Measurements from ENCODE around the gene ATAD3C. TPM values are rescaled to one million over a fixed set of nuclear protein-coding genes. Genes with fewer than 3 reads are reported as not detected.
"Not testable (repeated sequence)": the region's sequence is repeated elsewhere in the genome, so short reads cannot be mapped to it uniquely, and the experiment has no call there.

The ATAD3C gene
- total RNA-seq, 2 donors from 2014 or later = 0.55 TPM

GRCh38 chr1:1505366-1505798, 55.9 kb downstream of the ATAD3C start:
- not testable (repeated sequence) for H3K36me3 Mint-ChIP-seq (ENCODE audit: low read depth); H3K4me1 Mint-ChIP-seq; H3K9ac ChIP-seq (ENCODE audit: extremely low read depth, low read length, poor library complexity, severe bottlenecking); H3K27me3 Mint-ChIP-seq (ENCODE audit: insufficient read depth); H3K9me3 Mint-ChIP-seq; H3K4me3 ChIP-seq (ENCODE audit: low read length); H3K27me3 ChIP-seq (ENCODE audit: control insufficient read depth, insufficient read depth, low read length, poor library complexity, severe bottlenecking); DNase-seq; H3K27ac ChIP-seq (ENCODE audit: low read depth, low read length); H3K36me3 ChIP-seq (ENCODE audit: control insufficient read depth, insufficient read depth, low read length); H3K9me3 ChIP-seq (ENCODE audit: control insufficient read depth, low read length); H3K4me1 ChIP-seq (ENCODE audit: control insufficient read depth, insufficient read depth, low read length)
- Mint-ChIP-seq H3K27ac (peak overlapping the region; percentile 96), H3K4me3 (peak overlapping the region; percentile 50)
- TF ChIP-seq, protein P1, sequence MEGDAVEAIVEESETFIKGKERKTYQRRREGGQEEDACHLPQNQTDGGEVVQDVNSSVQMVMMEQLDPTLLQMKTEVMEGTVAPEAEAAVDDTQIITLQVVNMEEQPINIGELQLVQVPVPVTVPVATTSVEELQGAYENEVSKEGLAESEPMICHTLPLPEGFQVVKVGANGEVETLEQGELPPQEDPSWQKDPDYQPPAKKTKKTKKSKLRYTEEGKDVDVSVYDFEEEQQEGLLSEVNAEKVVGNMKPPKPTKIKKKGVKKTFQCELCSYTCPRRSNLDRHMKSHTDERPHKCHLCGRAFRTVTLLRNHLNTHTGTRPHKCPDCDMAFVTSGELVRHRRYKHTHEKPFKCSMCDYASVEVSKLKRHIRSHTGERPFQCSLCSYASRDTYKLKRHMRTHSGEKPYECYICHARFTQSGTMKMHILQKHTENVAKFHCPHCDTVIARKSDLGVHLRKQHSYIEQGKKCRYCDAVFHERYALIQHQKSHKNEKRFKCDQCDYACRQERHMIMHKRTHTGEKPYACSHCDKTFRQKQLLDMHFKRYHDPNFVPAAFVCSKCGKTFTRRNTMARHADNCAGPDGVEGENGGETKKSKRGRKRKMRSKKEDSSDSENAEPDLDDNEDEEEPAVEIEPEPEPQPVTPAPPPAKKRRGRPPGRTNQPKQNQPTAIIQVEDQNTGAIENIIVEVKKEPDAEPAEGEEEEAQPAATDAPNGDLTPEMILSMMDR (conservative IDR thresholded peaks at IDR 0.05) = peak; percentile 58
- 31% methylated on average over 9 of the region's 22 CpGs; no CpG with 5 or more reads in 1 of the 2 experiments for WGBS, 2 experiments (ENCODE audit: insufficient coverage in 1 of 2, insufficient read length in 1 of 2)

DNA sequence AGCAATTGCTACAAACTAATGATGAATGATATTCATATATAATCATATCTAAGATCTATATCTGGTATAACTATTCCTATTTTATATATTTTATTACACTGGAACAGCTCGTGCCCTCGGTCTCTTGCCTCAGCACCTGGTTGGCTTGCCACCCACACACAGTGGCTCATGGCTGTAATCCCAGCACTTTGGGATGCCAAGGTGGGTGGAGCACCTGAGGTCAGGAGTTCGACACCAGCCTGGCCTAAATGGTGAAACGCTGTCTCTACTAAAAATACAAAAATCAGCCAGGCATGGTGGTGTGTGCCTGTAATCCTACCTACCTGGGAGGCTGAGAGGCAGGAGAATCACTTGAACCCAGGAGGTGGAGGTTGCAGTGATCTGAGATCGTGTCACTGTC, 56.3 kb downstream of the ATAD3C start:
- H3K27ac Mint-ChIP-seq; H3K4me3 ChIP-seq (ENCODE audit: low read length); H3K36me3 Mint-ChIP-seq (ENCODE audit: low read depth); H3K9me3 ChIP-seq (ENCODE audit: control insufficient read depth, low read length); H3K27ac ChIP-seq (ENCODE audit: low read depth, low read length); H3K4me3 Mint-ChIP-seq; H3K9ac ChIP-seq (ENCODE audit: extremely low read depth, low read length, poor library complexity, severe bottlenecking); H3K9me3 Mint-ChIP-seq; H3K36me3 ChIP-seq (ENCODE audit: control insufficient read depth, insufficient read depth, low read length); H3K27me3 Mint-ChIP-seq (ENCODE audit: insufficient read depth); H3K27me3 ChIP-seq (ENCODE audit: control insufficient read depth, insufficient read depth, low read length, poor library complexity, severe bottlenecking); H3K4me1 Mint-ChIP-seq; H3K4me1 ChIP-seq (ENCODE audit: control insufficient read depth, insufficient read depth, low read length); DNase-seq: not testable (repeated sequence)
- WGBS, 2 experiments (ENCODE audit: insufficient coverage in 1 of 2, insufficient read length in 1 of 2) = 97% methylated on average over 5 of the region's 5 CpGs

DNA sequence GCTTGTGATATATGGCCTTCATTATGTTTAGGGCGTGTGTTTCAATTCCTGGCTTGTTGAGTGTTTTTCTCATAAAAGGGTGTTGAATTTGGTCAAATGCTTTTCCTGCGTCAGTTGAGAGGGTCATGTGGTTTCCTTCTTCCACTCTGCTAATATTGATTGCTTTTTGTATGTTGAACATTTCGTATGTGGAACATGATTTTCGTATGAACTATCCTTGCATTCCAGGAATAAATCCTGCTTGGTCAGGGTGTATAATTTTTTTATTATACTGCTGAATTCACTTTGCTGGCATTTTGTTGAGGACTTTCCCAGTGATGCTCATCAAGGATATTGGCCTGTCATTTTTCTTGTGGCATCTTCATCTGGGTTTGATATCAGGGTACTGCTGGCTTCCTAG, 57.8 kb downstream of the ATAD3C start:
- Histone ChIP-seq H3K36me3 (ENCODE audit: control insufficient read depth, insufficient read depth, low read length) (no peaks in the 10 kb centered on the region), H3K9ac (ENCODE audit: extremely low read depth, low read length, poor library complexity, severe bottlenecking) (no peak overlapping the region), H3K27me3 (ENCODE audit: control insufficient read depth, insufficient read depth, low read length, poor library complexity, severe bottlenecking) (no peaks in the 10 kb centered on the region), H3K9me3 (ENCODE audit: control insufficient read depth, low read length) (no peaks in the 10 kb centered on the region), H3K27ac (ENCODE audit: low read depth, low read length) (no peak overlapping the region), H3K4me1 (ENCODE audit: control insufficient read depth, insufficient read depth, low read length) (no peaks in the 10 kb centered on the region), H3K4me3 (ENCODE audit: low read length) (no peak overlapping the region)
- TF ChIP-seq, protein P1 (conservative IDR thresholded peaks at IDR 0.05) = no peak
- WGBS, 2 experiments (ENCODE audit: insufficient coverage in 1 of 2, insufficient read length in 1 of 2) = 84 to 100% methylated on average over 3 to 4 of the region's 4 CpGs
- Mint-ChIP-seq H3K36me3 (ENCODE audit: low read depth) (no peaks in the 10 kb centered on the region), H3K27me3 (ENCODE audit: insufficient read depth) (no peaks in the 10 kb centered on the region), H3K9me3 (no peaks in the 10 kb centered on the region), H3K4me3 (no peak overlapping the region), H3K27ac (no peak overlapping the region), H3K4me1 (peaks cover 8% of the 10 kb centered on the region)
- DNase-seq = no peak

- not testable (repeated sequence) for H3K4me3 ChIP-seq (ENCODE audit: low read length); H3K4me1 ChIP-seq (ENCODE audit: control insufficient read depth, insufficient read depth, low read length); H3K27me3 ChIP-seq (ENCODE audit: control insufficient read depth, insufficient read depth, low read length, poor library complexity, severe bottlenecking); DNase-seq; H3K9me3 ChIP-seq (ENCODE audit: control insufficient read depth, low read length); H3K27ac Mint-ChIP-seq; H3K27me3 Mint-ChIP-seq (ENCODE audit: insufficient read depth); H3K36me3 Mint-ChIP-seq (ENCODE audit: low read depth); H3K9me3 Mint-ChIP-seq; H3K36me3 ChIP-seq (ENCODE audit: control insufficient read depth, insufficient read depth, low read length); H3K27ac ChIP-seq (ENCODE audit: low read depth, low read length); H3K4me1 Mint-ChIP-seq; H3K9ac ChIP-seq (ENCODE audit: extremely low read depth, low read length, poor library complexity, severe bottlenecking); H3K4me3 Mint-ChIP-seq
- 88 to 95% methylated on average over 6 to 13 of the region's 34 CpGs for WGBS, 2 experiments (ENCODE audit: insufficient coverage in 1 of 2, insufficient read length in 1 of 2)
These were observed 59.4 kb downstream of the ATAD3C start for GRCh38 chr1:1508775-1509464.

DNA sequence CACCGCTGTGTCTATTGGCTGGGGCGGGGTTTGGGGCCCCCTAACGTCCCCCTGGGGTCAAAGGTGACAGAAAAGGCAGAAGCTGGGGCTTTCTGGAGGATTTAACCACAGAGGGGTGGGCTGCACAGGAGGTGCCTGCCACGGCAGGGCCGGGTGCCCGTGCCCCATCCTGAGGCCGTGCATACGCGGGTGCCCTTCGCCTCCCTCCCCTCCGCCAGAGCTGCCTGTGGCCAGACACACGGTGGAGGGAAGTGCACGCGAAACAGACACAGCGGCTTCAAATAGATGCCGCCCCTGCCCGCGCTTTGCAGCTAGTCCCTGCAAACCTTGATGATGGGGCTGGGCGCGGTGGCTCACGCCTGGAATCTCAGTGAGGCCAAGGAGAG, 60.0 kb downstream of the ATAD3C start:
- H3K27ac ChIP-seq (ENCODE audit: low read depth, low read length); H3K27me3 ChIP-seq (ENCODE audit: control insufficient read depth, insufficient read depth, low read length, poor library complexity, severe bottlenecking); H3K4me1 ChIP-seq (ENCODE audit: control insufficient read depth, insufficient read depth, low read length); H3K9me3 ChIP-seq (ENCODE audit: control insufficient read depth, low read length); H3K27ac Mint-ChIP-seq; H3K4me3 Mint-ChIP-seq; H3K4me1 Mint-ChIP-seq; DNase-seq; H3K36me3 Mint-ChIP-seq (ENCODE audit: low read depth); H3K36me3 ChIP-seq (ENCODE audit: control insufficient read depth, insufficient read depth, low read length); H3K9ac ChIP-seq (ENCODE audit: extremely low read depth, low read length, poor library complexity, severe bottlenecking); H3K9me3 Mint-ChIP-seq; H3K4me3 ChIP-seq (ENCODE audit: low read length); H3K27me3 Mint-ChIP-seq (ENCODE audit: insufficient read depth): not testable (repeated sequence)
- WGBS, 2 experiments (ENCODE audit: insufficient coverage in 1 of 2, insufficient read length in 1 of 2) = 95 to 100% methylated on average over 3 to 15 of the region's 21 CpGs

All from endodermal cell (in vitro differentiated cells).